ENCODE results near the gene MOXD1. TPM values are rescaled to one million over a fixed set of nuclear protein-coding genes. Genes with fewer than 3 reads are reported as not detected.

Gene MOXD1
- total and polyA plus RNA-seq, 2 of the 8 experiments (the other 6 are each of a cell fraction or from before 2014, with no cell fraction given), result 1.6 to 3.5 TPM

DNA sequence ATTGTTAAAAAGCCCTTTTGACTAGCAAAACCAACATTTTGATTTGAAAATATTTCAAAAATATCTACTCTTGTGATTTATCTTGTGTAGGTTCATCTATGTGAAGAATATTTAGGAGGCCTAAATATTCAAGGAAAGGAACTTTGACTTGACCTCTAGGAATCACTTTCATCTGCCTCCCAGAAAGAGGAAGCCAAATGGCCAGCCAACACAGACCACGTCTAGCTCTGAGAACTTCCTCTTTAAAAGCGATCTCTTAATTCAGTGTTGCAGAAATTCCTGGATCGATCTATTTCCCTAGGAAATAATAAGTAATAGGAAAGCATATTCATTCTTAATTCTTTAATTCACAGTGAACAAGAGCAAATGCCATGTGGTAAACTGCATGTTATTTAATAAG, 9.6 kb upstream of the MOXD1 start:
- Histone ChIP-seq H3K23ac (ENCODE audit: insufficient read length) (no peak overlapping the region), H3K27ac (ENCODE audit: low read depth, low read length) (no peak overlapping the region), H3K36me3 (ENCODE audit: control insufficient read depth in 2 of 4, insufficient read depth in 4 of 4, low read length in 3 of 4) (no peaks in the 10 kb centered on the region), H3K14ac (ENCODE audit: insufficient read length) (no peak overlapping the region), H2AFZ (ENCODE audit: low read length) (no peak overlapping the region), H3K4me2 (ENCODE audit: insufficient read depth in 1 of 2, low read depth in 2 of 2, low read length in 2 of 2) (no peak overlapping the region), H2BK120ac (replicated peaks; ENCODE audit: low read depth, low read length) (no peak overlapping the region), H2AK5ac (ENCODE audit: low read depth, low read length) (no peak overlapping the region), H3K56ac (replicated peaks; ENCODE audit: insufficient read length, low read depth, low read length) (no peak overlapping the region), H3K18ac (ENCODE audit: extremely low read depth, low read length) (no peak overlapping the region), H4K20me1 (replicated peaks in 1 of 2; ENCODE audit: control insufficient read depth in 1 of 2, insufficient read depth in 2 of 2, low read length in 2 of 2) (no peaks in the 10 kb centered on the region), H3K4ac (replicated peaks; ENCODE audit: insufficient read length, low read depth, low read length) (no peak overlapping the region), H3K79me1 (ENCODE audit: low read depth, low read length) (no peaks in the 10 kb centered on the region), H3K9ac (replicated peaks in 1 of 4; ENCODE audit: extremely low read depth in 1 of 4, low read depth in 3 of 4, low read length in 3 of 4) (no peak overlapping the region), H2BK20ac (ENCODE audit: low read length) (no peak overlapping the region), H2BK5ac (ENCODE audit: low read depth, low read length) (no peak overlapping the region), H4K8ac (ENCODE audit: extremely low read depth, insufficient read depth, low read length) (no peak overlapping the region), H3K4me1 (replicated peaks in 1 of 4; ENCODE audit: control insufficient read depth in 3 of 4, insufficient read depth in 4 of 4, low read length in 3 of 4) (no peaks in the 10 kb centered on the region), H3K79me2 (ENCODE audit: control insufficient read depth in 1 of 2, insufficient read depth in 2 of 2, low read length in 2 of 2) (no peaks in the 10 kb centered on the region), H3K9me3 (ENCODE audit: insufficient read depth in 2 of 2, low read depth in 1 of 2, low read length in 1 of 2) (no peaks in the 10 kb centered on the region), H3K4me3 (ENCODE audit: extremely low read depth in 1 of 4, insufficient read depth in 2 of 4, low read depth in 3 of 4, low read length in 4 of 4) (no peak overlapping the region), H2BK12ac (ENCODE audit: low read depth, low read length) (no peak overlapping the region), H4K5ac (ENCODE audit: insufficient read length, low read depth, low read length) (no peak overlapping the region), H4K91ac (replicated peaks; ENCODE audit: insufficient read length, low read length) (no peak overlapping the region), H3K23me2 (ENCODE audit: low read depth, low read length) (peaks cover 2% of the 10 kb centered on the region; the same call in 1 of the 2 replicates), H3K27me3 (replicated peaks in 1 of 4; ENCODE audit: control insufficient read depth in 3 of 4, extremely low read depth in 1 of 4, insufficient read depth in 3 of 4, low read length in 3 of 4) (no peaks in the 10 kb centered on the region), H2BK15ac (ENCODE audit: low read length) (no peak overlapping the region)
- FAIRE-seq, result no peak
- CTCF ChIA-PET (ENCODE audit: partially characterized antibody), result no interaction called here
- TF ChIP-seq E2F6 (IDR thresholded peaks at IDR 0.05) (no peak), POLR2A (IDR thresholded peaks at IDR 0.05; ENCODE audit: control extremely low read depth in 1 of 2, low read depth in 2 of 2, low read length in 2 of 2) (no peak), RFX5 (IDR thresholded peaks at IDR 0.05; ENCODE audit: borderline replicate concordance, low read depth, low read length) (no peak), NANOG (IDR thresholded peaks at IDR 0.05; ENCODE audit: insufficient read depth, low read depth, low read length, poor library complexity, severe bottlenecking) (no peak), TAF7 (optimal IDR thresholded peaks at IDR 0.05; ENCODE audit: borderline replicate concordance, low read depth, low read length) (no peak), CTCF (IDR thresholded peaks at IDR 0.05; ENCODE audit: control extremely low read depth in 1 of 3, insufficient read depth in 1 of 3, low read depth in 1 of 3, low read length in 3 of 3) (no peak), ASH2L (IDR thresholded peaks at IDR 0.05; ENCODE audit: low read length) (no peak), ZNF274 (IDR thresholded peaks at IDR 0.05; ENCODE audit: borderline replicate concordance, extremely low read depth, low read length) (no peak), MAX (IDR thresholded peaks at IDR 0.05) (no peak), PHF8 (conservative IDR thresholded peaks at IDR 0.05; ENCODE audit: low read depth, low read length) (no peak), CREB1 (IDR thresholded peaks at IDR 0.05) (no peak)
- WGBS, 2 experiments (ENCODE audit: extremely low coverage in 1 of 2, insufficient coverage in 1 of 2, insufficient read length in 1 of 2, insufficient replicate concordance in 2 of 2, low coverage in 1 of 2, low lambda C conversion rate in 2 of 2, missing lambda C conversion rate in 1 of 2), result 93% methylated on average over 3 of the region's 3 CpGs; no CpG with 5 or more reads in 1 of the 2 experiments
- no peak for DNase-seq (ENCODE audit: low read depth in 1 of 2, low spot score in 2 of 2)
- POLR2A ChIA-PET (ENCODE audit: partially characterized antibody), result no interaction called here
